ENCODE results near the gene HS3ST4. TPM values are rescaled to one million over a fixed set of nuclear protein-coding genes. Genes with fewer than 3 reads are reported as not detected.
A peak's percentile ranks its signal among the peaks of the same experiment; 100 is the strongest.

HS3ST4 gene
- total RNA-seq, 2 donors from 2014 or later, result 4.7 to 5.0 TPM

- H3K4me3 Mint-ChIP-seq, result no peak overlapping the region
- H3K27ac Mint-ChIP-seq, result no peak overlapping the region
- no peaks in the 10 kb centered on the region for H3K36me3 Mint-ChIP-seq (ENCODE audit: low read depth)
- Histone ChIP-seq H3K4me1 (ENCODE audit: control insufficient read depth, insufficient read depth, low read length) (peaks cover 6% of the 10 kb centered on the region), H3K9ac (ENCODE audit: extremely low read depth, low read length, poor library complexity, severe bottlenecking) (no peak overlapping the region), H3K36me3 (ENCODE audit: control insufficient read depth, insufficient read depth, low read length) (no peaks in the 10 kb centered on the region), H3K27me3 (ENCODE audit: control insufficient read depth, insufficient read depth, low read length, poor library complexity, severe bottlenecking) (no peaks in the 10 kb centered on the region), H3K9me3 (ENCODE audit: control insufficient read depth, low read length) (peaks cover 40% of the 10 kb centered on the region), H3K4me3 (ENCODE audit: low read length) (no peak overlapping the region), H3K27ac (ENCODE audit: low read depth, low read length) (no peak overlapping the region)
- peaks cover 11% of the 10 kb centered on the region for H3K4me1 Mint-ChIP-seq
- H3K9me3 Mint-ChIP-seq, result peaks cover 38% of the 10 kb centered on the region
- no peak for DNase-seq
- TF ChIP-seq, protein P1, sequence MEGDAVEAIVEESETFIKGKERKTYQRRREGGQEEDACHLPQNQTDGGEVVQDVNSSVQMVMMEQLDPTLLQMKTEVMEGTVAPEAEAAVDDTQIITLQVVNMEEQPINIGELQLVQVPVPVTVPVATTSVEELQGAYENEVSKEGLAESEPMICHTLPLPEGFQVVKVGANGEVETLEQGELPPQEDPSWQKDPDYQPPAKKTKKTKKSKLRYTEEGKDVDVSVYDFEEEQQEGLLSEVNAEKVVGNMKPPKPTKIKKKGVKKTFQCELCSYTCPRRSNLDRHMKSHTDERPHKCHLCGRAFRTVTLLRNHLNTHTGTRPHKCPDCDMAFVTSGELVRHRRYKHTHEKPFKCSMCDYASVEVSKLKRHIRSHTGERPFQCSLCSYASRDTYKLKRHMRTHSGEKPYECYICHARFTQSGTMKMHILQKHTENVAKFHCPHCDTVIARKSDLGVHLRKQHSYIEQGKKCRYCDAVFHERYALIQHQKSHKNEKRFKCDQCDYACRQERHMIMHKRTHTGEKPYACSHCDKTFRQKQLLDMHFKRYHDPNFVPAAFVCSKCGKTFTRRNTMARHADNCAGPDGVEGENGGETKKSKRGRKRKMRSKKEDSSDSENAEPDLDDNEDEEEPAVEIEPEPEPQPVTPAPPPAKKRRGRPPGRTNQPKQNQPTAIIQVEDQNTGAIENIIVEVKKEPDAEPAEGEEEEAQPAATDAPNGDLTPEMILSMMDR (conservative IDR thresholded peaks at IDR 0.05), result no peak
- peaks cover 42% of the 10 kb centered on the region for H3K27me3 Mint-ChIP-seq (ENCODE audit: insufficient read depth)
- 44 to 100% methylated on average over 1 to 2 of the region's 2 CpGs for WGBS, 2 experiments (ENCODE audit: insufficient coverage in 1 of 2, insufficient read length in 1 of 2)
These were observed 325.2 kb downstream of the HS3ST4 start for GRCh38 chr16:26016989-26017388.

DNA sequence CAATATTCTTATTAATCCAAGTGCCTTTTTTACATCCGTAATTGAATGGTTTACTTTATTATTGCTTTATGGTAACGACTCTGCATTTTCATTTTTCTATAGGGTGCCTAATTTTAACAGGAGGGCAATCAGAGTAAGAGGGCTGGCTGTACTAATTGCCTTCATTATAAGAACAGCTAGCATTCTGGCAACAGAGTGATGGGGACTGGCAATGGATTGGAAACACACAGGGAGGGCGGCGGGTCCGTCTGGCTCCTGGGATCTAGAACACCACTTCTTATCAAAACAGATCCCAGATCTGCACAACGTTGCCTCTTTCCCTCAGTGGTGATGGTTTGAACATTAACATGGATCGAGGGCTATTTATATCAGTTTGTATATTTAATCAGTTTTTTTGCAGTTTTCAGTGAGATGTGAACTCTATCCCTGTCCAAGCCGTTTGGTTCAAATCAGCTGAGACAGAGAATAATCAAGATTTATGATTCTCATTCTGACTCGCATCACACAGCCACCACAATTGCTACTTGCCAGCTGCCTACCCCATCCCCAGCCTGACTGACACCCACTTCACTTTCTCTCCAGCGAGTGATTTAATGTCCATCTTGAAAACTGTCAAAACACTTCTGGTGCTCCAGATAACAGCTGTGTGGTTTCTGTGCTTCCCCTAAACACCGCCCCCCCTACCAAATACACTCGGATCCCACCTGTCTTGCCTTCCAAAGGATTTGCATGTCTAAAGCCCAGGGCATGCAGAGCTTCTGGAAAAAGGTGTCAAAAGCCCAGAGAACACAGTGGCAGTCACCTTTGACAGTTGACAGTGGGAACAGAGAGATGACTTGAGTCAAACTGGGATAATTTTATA, 327.9 kb downstream of the HS3ST4 start:
- DNase-seq, result peak; percentile 55
- Histone ChIP-seq H3K4me1 (ENCODE audit: control insufficient read depth, insufficient read depth, low read length) (peaks cover 6% of the 10 kb centered on the region), H3K27ac (ENCODE audit: low read depth, low read length) (no peak overlapping the region), H3K27me3 (ENCODE audit: control insufficient read depth, insufficient read depth, low read length, poor library complexity, severe bottlenecking) (no peaks in the 10 kb centered on the region), H3K36me3 (ENCODE audit: control insufficient read depth, insufficient read depth, low read length) (no peaks in the 10 kb centered on the region), H3K4me3 (ENCODE audit: low read length) (no peak overlapping the region), H3K9me3 (ENCODE audit: control insufficient read depth, low read length) (peaks cover 36% of the 10 kb centered on the region), H3K9ac (ENCODE audit: extremely low read depth, low read length, poor library complexity, severe bottlenecking) (no peak overlapping the region)
- 70% methylated on average over 12 of the region's 12 CpGs; no CpG with 5 or more reads in 1 of the 2 experiments for WGBS, 2 experiments (ENCODE audit: insufficient coverage in 1 of 2, insufficient read length in 1 of 2)
- Mint-ChIP-seq H3K36me3 (ENCODE audit: low read depth) (no peaks in the 10 kb centered on the region), H3K27me3 (ENCODE audit: insufficient read depth) (peaks cover 41% of the 10 kb centered on the region), H3K4me3 (no peak overlapping the region), H3K4me1 (peaks cover 11% of the 10 kb centered on the region), H3K27ac (no peak overlapping the region), H3K9me3 (peaks cover 35% of the 10 kb centered on the region)
- TF ChIP-seq, protein P1 (conservative IDR thresholded peaks at IDR 0.05), result no peak

GRCh38 chr16:26026709-26027450, 335.1 kb downstream of the HS3ST4 start:
- TF ChIP-seq, protein P1 (conservative IDR thresholded peaks at IDR 0.05), result no peak
- no peak overlapping the region for H3K9ac ChIP-seq (ENCODE audit: extremely low read depth, low read length, poor library complexity, severe bottlenecking)

More at GRCh38 chr16:26026709-26027450, 335.1 kb downstream of the HS3ST4 start:
- Mint-ChIP-seq H3K4me1 (no peaks in the 10 kb centered on the region), H3K27me3 (ENCODE audit: insufficient read depth) (peaks cover 10% of the 10 kb centered on the region), H3K36me3 (ENCODE audit: low read depth) (no peaks in the 10 kb centered on the region), H3K4me3 (no peak overlapping the region), H3K27ac (no peak overlapping the region), H3K9me3 (no peaks in the 10 kb centered on the region)
- Histone ChIP-seq H3K27me3 (ENCODE audit: control insufficient read depth, insufficient read depth, low read length, poor library complexity, severe bottlenecking) (no peaks in the 10 kb centered on the region), H3K27ac (ENCODE audit: low read depth, low read length) (no peak overlapping the region), H3K4me1 (ENCODE audit: control insufficient read depth, insufficient read depth, low read length) (no peaks in the 10 kb centered on the region), H3K36me3 (ENCODE audit: control insufficient read depth, insufficient read depth, low read length) (no peaks in the 10 kb centered on the region), H3K4me3 (ENCODE audit: low read length) (no peak overlapping the region), H3K9me3 (ENCODE audit: control insufficient read depth, low read length) (no peaks in the 10 kb centered on the region)
- no peak for DNase-seq
- WGBS, 2 experiments (ENCODE audit: insufficient coverage in 1 of 2, insufficient read length in 1 of 2), result 90 to 95% methylated on average over 8 to 9 of the region's 9 CpGs
